Fibroblast of skin of back (primary cell): ENCODE results near the gene HOXD10.

ENCODE experiments used
- DNase-seq: peaks from one replicate; pipeline ENCODE4 v3.0.0-alpha.2; 2013

The HOXD10 gene

DNA sequence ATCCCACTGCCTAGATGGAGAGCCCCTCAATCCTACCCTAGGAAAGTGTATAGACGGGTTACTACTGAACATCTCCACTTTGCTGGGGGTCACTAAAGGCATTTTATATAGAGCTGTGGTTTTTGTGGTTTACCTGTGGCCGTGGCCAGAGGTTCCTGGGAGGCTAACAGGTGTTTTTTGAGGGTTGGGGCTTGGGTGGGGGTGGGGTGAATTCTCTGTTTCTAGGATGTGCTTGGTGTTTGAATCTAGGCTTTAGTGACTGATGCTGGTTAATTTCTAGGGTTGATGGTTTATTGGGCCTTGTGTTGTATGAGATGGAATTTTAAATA lies 20.6 kb downstream of the HOXD10 start:
- no peak for DNase-seq

DNA sequence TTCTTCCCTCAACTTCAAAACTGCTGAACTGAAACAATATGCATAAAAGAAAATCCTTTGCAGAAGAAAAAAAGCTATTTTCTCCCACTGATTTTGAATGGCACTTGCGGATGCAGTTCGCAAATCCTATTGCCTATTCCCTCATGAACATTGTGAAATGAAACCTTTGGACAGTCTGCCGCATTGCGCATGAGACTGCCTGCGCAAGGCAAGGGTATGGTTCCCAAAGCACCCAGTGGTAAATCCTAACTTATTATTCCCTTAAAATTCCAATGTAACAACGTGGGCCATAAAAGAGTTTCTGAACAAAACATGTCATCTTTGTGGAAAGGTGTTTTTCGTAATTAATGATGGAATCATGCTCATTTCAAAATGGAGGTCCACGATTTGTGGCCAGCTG lies 21.3 kb downstream of the HOXD10 start:
- no peak for DNase-seq

DNA sequence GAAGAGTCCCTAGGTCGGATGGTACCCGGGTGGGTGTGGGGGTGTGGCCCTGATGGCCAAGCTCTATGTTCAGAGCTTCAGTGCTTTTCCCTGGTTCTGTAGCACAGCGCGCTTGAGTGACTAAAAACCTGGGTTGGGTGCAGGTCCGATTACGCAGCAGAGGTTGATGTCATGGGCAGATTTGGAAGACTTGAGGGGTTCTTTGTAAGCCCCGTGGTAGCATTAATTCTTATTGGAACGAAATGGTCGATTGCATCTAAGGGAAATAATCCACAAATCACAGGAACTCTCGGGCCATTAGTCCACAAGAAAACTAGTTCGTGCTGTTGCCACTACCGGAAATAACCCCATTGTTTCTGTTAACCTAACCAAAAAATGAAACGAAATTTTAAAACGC lies 21.9 kb downstream of the HOXD10 start:
- no peak for DNase-seq

DNA sequence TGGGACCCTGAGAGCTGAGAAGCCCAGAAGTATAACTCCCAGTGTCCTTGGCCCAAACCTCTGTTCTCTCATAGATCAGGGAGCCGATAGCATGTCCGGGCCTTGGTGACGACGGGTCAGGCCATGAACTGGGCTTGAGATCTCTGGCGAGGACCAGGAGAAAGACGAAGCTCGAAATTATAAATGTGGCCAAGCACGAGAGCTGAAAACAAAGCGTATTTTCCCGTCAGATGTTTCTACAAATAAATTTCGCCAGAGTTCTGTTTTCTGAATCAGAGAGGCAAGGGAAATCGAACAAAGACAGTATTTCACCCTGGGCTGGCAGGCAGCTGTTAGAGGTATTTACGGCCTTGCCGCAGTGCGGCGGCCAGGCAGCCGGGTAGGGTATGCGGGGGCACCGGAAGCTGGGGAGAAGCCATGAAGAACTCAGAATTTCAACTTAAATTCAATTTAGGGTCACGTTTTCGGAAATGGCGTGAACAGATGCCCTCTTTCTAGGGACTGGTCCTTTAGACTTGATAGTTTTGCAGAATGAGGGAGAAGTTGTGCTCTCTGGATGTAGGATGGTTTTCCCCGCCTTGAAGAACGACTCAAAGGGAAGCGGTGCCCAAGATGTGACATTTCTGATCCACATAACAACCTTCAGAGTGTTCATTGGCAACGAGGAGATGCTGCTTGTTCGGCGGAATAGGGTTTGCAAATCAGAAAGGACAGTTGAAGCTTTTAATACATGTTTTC lies 22.5 kb downstream of the HOXD10 start:
- DNase-seq, result no peak

DNA sequence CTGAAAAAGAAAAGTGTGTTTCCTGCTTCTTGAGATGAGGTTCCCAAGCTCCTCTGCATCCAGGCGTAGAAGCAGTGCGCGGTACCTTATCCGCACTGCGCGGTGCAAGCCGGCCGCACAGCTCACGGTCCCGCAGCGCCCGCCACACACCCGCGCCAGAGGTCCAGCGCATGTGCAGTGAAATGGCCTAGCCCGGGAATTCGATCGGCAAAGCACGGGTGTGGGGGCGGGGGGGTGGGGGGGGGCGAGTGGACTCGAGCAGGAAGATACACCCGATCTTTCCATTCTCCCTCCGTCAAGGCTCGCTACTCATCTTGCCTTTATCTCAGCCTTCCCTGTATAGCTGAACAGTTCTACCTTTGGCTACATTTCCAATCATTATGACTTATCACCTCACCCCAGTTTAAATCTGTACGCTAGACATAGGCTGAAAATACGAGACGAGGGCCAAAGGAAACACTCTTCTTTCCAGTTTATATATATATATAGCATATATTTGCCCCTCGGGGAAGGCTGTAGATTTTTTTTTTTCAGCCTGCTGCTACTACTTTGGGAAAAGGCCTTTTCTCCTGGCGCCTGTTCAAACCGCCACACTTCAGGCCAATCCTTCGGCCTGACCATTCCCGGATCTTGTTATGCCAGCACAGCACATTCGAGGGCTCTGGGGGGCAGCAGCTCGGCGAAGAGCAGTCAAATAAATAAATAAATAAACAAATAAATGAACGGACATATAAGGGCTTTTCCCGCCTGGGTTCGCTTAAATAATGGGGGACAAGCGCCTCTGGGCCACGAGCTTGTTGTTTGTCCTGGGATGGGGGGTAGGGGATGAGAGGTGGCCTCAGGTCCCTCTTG lies 23.3 kb downstream of the HOXD10 start:
- peak; percentile 74 for DNase-seq

DNA sequence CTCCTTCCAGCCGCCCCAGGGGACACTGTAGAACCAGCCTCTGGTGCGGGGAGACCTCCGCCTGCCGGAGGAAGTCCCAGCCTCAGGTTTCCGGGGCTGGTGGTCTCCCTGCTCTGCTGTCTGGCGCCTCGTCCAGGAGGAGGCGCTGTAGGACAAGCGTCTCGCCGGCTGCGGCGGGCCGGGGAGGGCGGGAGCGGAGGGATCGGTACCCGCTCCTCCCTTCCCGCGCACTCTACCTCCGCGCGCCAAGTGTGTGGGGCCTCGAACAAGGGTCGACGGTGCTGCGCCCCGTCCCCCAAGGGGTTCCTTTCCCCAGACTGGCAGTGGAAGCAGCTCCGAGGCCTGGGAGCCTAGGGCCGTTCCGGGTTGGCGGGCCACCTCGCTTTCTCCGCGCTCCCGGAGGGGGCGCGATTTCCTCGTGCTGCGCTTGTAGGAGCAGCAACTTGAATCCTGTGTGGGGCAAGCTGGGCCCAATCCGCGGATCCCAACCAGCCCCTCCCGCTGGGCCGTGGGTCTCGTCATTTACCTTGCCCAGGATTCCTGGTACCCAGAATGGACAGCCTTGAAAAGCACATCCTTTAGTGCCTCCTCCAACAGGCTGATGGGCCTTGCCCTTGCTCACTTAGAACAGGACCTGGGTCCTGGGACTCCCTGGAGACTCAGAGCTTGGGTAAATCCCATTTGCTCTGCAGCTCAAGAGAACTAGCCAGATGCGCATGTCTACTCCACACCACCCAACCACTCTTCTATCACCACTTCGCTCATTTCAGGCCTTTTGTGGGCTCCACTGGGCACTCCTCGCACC lies 24.1 kb downstream of the HOXD10 start:
- peak; percentile 79 for DNase-seq

DNA sequence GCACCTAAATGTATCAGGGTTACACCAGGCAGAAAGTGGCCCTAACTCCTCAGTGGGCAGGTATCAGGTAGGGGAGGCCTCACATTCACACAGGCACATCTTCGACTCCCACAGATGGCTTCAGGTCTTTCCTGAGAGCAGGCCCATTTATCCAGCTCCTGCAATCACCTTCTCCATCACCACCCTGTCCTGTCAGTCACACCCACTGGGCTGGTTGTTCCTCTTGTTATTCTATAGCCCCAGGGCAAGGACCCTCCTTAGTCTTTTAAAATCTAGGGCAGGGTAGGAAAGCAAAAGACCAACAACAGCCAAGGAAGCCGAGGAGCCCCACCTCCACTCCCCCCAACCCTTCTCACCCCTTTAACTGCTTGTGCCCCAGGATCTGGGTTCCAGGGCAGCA lies 25.7 kb downstream of the HOXD10 start:
- no peak for DNase-seq

DNA sequence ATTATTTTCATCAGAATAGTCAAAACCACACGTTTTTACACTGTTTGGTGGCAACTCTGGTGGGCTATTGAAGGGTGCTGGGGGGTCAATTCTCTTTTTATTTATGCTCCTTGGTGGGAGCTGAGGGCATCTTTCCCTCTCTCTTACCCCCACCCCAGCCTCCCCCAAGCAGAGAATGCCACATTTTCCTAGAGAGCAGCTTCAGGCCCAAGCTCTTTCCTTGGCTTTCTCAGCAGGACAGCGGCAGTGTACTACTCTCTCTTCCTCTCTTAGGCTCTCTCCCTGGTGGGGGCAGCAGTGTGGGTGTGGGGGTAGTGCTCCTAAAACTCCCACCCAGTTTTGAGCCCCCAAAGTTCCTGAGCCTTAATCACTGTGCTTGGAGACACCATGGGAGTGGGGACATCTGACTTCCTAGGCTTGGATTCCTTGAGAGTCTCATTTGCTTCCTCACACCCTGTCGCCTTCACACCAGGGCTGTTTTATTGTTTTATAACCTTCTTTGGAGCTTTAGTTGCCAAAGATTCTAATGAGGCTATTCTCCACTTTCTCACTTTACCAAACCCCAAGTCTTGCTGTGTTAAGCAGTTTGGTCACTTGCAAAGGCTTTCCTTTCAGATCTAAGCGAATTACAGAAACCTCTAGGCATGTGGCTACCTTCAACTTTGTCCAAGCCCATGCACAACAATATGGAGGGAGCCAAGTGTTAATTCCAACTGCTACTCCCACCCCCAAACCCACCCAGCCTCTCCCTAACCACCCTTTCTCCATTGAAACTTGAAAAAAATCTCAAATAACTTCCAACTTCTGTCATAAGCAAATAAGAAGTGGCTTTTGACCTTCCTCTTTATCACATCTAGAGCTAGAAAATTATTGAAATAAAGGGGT lies 28.7 kb downstream of the HOXD10 start:
- DNase-seq, result no peak

DNA sequence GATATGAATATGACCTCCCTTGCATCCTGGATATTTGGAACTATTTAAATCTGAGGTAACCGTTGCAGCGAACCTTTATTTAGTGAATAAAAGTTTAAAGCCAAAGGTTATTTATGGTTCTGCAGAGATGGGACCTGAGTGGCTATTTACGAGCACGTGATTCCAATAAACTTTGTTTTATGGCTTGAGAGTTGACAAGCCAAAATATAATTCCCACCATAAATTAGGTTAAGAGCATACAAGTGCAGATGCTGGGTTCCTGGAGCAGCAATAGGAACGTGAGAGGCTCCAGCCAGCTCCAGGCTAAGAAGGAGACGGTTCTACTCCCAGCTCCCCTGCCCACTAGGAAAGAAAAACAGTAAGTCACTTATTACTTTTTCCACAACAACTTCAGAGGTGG lies 29.5 kb downstream of the HOXD10 start:
- no peak for DNase-seq

DNA sequence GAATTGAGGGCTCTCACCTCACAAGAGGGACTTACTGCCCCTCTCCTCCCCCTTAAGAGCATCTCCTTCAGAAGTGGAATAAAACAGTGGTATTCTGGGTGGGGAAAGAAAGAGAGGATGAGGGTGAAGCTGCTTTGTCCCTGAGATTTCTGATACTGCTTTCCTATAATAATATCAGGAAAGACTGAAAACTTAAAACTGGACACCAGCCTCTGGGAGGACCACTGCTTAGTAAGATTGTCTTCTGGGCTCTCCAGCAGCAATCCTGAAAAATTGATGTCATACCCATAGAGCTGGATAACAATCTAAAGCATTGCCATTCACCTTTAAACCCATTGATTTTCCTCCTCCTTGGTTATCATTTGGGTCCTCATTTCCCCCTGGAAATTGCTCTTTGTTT lies 30.1 kb downstream of the HOXD10 start:
- DNase-seq, result no peak

DNA sequence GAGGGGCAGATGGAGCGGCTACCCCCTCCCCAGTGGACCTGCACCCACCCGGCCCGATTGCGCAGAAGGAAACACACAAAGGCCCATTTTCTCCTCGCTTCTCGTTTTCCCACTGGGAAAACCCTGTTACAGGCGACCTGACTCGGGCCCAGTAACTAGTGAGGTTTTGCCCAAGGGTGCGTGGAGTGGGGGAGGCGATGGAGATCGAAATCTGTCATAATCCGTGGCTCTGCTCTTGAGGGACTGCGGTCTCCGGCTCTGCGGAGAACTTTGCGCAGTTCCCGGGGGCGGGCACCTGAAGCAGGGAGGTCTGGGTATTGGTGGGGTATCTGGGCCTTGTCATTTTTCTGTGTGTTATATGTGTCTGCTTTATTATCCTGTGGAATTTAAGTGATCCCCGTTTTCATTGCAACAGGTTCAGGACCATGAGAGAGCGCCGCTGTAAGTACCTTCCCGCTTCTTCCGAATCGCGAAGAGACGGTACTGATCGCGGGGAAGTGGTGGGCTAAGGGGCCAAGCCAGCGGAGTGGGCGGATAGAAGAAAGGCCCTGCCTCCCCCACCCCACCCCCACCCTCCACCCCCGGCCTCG lies 30.7 kb downstream of the HOXD10 start:
- DNase-seq, result no peak

DNA sequence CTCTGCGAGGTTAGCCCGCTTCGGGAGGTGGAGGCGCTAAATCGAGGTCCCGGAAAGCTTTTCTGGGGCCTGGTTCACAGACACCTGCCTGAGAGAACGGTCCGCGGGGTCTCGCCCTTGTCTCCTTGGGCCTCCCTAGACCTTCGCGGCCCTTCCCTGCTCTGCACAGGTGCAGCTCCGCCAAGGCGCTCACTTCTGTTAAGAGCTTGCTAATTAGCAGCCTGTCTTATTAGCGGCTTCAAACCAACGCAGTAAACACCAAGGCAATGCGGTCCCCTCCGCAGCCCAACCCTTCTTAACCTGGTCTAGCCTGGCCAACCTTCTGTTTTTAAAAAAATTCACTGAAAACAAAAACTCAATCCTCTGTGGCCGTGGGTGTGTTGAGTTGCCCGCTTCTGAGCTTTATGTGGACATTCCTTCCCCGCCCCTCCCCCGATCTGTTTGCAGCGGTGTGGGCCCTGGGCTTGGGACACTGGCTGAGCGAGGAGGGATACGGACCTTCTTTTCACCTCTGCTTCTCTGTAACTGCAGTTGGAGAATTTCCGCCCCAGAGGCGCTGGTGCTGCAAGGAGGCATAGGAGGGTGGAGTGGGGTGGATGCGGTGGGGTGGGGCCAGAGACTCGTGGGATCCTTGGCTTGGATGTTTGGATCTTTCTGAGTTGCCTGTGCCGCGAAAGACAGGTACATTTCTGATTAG lies 31.4 kb downstream of the HOXD10 start:
- no peak for DNase-seq

DNA sequence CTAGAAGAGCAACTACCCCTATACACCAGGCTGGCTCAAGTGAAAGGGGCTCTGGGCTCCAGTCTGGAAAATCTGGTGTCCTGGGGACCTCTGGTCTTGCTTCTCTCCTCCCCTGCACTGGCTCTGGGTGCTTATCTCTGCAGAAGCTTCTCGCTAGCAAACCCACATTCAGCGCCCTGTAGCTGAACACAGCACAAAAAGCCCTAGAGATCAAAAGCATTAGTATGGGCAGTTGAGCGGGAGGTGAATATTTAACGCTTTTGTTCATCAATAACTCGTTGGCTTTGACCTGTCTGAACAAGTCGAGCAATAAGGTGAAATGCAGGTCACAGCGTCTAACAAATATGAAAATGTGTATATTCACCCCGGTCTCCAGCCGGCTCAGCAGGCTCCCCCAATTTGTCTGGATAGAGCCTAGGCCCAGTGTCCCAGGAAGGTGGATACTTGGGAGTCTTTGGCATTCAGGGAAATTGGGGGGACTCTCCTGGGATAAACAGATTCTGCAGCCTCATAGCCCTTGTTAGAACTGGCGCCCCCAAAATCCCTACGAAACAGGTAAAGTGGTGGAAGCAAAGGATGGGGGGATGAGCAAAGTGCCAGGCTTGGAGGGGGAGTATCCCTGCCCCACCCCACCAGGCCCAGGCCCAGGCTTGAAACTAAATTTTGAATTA lies 32.3 kb downstream of the HOXD10 start:
- no peak for DNase-seq

DNA sequence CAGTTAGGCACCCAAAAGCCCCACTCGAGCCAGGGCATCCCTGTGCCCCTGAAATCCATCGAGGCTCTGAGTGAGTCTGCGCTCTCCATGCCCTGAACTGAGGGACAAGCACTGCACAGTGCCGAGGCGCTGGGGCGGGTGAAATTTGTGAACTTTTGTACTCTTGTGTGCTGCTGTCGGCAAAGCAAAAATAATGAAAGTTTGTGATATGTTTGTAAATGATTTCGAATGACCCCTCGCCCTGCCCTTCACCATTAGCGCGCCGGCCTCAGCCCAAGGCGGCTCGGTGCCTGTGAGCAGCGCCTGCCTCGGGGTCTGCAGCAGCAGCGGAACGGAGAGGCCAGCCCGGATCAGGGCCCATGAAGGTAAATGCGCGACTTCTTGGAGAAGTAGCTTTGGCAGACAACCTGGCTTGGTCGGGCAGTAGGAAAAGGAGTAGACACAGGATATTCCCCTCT lies 32.9 kb downstream of the HOXD10 start:
- no peak for DNase-seq

DNA sequence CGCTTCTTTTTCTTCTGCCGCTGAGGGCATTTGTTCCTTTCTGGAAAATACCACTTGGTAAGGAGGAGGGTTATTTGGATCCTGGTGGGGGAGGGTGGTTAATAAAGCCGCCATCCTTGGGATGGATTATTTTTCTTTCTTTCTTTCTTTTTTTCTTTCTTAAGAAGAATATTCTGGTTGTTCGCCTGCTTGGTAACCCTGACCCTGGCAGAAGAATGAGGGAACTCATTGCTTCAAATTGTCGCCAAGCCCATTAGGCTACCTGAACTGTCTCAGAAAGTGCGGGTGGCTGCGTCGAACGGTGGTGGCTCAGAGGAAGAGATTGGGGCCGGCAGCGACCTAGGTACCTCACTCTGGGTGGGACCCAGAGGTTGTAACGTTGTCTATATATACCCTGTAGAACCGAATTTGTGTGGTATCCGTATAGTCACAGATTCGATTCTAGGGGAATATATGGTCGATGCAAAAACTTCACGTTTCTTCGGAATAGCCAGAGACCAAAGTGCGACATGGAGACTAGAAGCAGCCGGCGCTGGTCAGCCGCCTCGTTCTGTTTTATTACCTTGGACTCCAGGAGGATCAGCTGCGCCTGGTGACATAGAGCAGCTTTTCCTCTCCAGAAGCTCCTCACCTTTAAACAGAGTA lies 33.5 kb downstream of the HOXD10 start:
- no peak for DNase-seq

DNA sequence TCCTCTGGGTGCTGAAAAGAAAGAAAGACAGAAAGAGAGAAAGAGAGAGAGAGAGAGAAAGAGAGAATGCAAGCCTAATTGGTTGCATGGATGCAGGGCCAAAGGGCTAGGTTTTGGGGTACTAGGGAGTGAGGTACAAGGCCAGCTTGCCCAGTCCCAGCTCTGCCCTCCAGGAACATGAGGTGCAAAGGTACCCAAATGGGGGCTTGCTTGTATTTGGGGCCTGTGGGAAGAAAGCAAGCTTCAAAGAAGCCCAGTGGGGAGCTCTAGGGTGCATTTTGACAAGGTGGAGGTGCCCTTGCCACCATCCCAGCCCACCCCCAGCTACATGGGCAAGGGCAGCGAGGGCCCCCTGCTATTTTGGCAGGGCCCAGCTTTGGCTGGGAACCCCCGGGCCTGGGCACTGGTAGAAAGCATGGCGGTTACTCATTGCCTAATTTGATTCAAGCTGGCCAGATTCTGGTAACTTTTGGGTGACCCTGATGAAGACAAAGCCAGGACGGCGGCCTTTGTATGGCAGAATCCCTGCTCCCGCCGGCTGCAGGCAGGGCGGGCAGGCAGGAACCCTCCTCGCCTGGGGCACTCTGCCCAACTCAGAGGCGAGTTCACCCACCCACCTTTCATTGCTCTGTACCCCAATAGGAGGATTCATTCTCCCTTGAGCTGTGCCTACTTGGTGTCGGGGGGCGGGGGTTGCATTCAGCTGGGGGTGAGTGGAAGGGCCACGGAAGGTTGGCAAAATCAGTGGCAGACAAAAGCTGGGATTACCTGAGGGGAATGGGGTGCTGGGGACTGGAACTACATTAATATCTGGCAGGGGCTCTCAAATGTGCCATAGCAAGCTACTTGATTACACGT lies 34.2 kb downstream of the HOXD10 start:
- DNase-seq, result no peak

DNA sequence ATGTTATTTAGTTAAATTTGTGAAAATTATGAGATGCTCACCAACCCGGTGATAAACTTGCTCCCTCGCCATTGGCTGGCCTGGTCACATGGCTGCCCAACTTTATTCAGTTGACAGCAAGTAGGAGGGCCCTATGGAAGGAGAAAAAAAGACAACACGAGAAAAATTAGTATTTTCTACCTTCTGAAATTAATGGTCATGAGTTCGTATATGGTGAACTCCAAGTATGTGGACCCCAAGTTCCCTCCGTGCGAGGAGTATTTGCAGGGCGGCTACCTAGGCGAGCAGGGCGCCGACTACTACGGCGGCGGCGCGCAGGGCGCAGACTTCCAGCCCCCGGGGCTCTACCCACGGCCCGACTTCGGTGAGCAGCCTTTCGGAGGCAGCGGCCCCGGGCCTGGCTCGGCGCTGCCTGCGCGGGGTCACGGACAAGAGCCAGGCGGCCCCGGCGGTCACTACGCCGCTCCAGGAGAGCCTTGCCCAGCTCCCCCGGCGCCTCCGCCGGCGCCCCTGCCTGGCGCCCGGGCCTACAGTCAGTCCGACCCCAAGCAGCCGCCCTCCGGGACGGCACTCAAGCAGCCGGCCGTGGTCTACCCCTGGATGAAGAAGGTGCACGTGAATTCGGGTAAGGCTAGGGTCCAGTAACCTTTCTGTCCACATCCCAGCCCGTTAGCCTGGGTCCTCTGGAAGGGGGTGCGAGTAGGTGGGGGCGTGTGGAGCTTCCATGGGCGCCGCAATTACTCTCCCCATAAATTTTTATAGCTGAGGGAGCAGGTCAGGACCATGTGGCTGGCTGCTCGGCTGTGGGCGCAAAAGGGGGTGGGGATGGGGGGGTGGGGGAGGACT lies 35.1 kb downstream of the HOXD10 start, which contains the start of gene HOXD4:
Gene HOXD4, plus strand, starts transcription at position 109 of the 846 bp plus-strand sequence. Its CDS starts 84 bp downstream, at position 193.
- DNase-seq, result no peak
